ENCODE data around the gene AGBL1.

DNA sequence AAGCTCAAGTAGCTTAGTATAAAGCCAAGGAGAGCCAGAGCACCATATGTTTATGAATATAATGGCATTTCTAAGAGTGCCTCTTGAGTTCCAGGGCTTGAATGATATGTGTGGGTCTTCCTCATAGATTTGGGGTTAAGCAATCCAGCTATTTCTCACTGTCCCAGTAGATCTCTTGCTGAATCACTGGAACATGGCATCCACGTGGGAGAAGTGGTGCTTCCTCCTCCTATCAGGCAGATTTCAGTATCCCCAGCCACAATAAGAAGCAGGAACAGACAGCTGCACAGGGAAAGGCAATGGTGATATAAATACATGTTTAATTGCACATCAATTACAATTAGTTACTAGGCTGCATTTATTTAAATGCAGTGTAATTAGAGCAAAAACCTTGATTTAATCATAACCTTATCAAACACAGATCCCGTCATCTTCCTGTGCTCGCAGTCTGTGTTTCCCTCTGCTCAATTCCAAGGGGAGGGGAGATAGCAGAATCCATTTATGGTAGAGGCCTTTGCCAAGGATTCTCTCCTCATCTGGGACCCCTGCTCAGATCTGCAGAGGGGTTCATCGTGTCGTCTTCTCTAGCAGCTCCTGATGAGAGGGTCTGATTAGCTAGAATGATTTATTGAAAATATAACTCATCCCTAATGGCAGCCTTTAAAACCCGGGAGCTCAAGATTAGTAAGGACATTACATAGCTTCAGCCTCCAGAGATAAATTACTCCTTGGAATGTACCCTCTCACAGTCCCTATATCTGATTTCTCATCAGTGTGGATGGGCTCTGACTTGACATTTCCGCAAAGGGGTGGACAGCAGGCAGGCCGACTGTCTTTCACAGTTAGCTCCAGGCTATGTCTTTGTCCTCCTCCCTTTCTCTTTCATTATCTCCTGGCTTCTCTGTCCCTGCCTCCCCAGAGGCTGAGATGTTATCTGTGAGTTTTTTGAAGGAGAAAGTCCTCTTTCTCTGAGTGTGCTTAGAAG, 775.9 kb downstream of the AGBL1 start:
- TF ChIP-seq EZH2 (IDR thresholded peaks at IDR 0.05; ENCODE audit: insufficient read depth, poor library complexity, severe bottlenecking) (no peak), EZH2phosphoT487 (IDR thresholded peaks at IDR 0.05; ENCODE audit: insufficient read depth, low read depth) (no peak)

Measured in GM23248 (cell line).